Measurements from ENCODE around the gene PALS2. TPM values are rescaled to one million over a fixed set of nuclear protein-coding genes. Genes with fewer than 3 reads are reported as not detected.

Gene PALS2
- total RNA-seq, 1 donor from 2014 or later, result 57.0 TPM

DNA sequence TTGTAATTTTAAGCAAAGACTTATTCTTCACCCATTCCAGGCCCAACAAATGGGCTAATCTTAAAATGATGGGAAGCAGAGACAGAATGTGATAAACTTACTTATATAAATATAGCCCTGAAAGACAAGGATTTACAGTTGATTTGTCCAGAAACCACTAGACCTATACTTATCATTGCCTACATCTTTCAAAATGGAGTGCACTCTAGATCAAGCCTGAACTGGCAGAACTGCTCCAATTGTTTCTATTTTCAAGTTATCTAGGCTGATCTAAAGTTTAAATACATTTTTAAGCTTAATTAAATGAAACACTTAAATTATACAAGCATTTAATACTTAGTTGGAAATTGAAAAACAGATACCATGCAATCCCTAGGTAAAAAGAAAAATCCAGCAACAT lies 24.9 kb upstream of the PALS2 start:
- Mint-ChIP-seq H3K9me3 (ENCODE audit: low read depth) (no peaks in the 10 kb centered on the region), H3K36me3 (ENCODE audit: insufficient read depth) (no peaks in the 10 kb centered on the region), H3K4me3 (ENCODE audit: low read depth) (no peak overlapping the region), H3K27me3 (no peaks in the 10 kb centered on the region), H3K4me1 (ENCODE audit: low read depth) (peaks cover 4% of the 10 kb centered on the region), H3K27ac (no peak overlapping the region)
- no peak for DNase-seq (ENCODE audit: low spot score, unreplicated experiment)
- TF ChIP-seq, protein P1, sequence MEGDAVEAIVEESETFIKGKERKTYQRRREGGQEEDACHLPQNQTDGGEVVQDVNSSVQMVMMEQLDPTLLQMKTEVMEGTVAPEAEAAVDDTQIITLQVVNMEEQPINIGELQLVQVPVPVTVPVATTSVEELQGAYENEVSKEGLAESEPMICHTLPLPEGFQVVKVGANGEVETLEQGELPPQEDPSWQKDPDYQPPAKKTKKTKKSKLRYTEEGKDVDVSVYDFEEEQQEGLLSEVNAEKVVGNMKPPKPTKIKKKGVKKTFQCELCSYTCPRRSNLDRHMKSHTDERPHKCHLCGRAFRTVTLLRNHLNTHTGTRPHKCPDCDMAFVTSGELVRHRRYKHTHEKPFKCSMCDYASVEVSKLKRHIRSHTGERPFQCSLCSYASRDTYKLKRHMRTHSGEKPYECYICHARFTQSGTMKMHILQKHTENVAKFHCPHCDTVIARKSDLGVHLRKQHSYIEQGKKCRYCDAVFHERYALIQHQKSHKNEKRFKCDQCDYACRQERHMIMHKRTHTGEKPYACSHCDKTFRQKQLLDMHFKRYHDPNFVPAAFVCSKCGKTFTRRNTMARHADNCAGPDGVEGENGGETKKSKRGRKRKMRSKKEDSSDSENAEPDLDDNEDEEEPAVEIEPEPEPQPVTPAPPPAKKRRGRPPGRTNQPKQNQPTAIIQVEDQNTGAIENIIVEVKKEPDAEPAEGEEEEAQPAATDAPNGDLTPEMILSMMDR (IDR thresholded peaks at IDR 0.05; ENCODE audit: unreplicated experiment), result no peak

DNA sequence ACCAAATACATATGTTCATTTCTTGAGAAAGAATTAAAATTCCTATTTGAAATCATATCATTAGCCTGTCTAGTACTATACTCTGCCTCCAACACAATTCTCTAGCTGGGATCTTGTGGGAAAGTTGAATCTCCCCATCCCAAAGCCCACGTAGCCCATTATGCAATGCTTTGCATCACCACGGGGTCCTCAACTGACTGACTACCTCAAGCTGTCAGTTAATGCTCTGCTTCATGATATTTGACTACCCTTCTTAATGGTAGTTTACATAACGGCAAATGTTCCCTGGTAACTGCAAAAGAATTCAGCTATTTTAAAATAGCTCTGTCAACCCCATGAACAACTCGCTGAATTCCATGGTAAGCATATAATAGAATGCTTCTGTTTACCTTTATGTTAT lies 23.3 kb upstream of the PALS2 start:
- Mint-ChIP-seq H3K4me1 (ENCODE audit: low read depth) (peaks cover 4% of the 10 kb centered on the region), H3K27ac (no peak overlapping the region), H3K9me3 (ENCODE audit: low read depth) (no peaks in the 10 kb centered on the region), H3K27me3 (no peaks in the 10 kb centered on the region), H3K4me3 (ENCODE audit: low read depth) (no peak overlapping the region), H3K36me3 (ENCODE audit: insufficient read depth) (no peaks in the 10 kb centered on the region)
- DNase-seq (ENCODE audit: low spot score, unreplicated experiment), result no peak
- TF ChIP-seq, protein P1 (IDR thresholded peaks at IDR 0.05; ENCODE audit: unreplicated experiment), result no peak

DNA sequence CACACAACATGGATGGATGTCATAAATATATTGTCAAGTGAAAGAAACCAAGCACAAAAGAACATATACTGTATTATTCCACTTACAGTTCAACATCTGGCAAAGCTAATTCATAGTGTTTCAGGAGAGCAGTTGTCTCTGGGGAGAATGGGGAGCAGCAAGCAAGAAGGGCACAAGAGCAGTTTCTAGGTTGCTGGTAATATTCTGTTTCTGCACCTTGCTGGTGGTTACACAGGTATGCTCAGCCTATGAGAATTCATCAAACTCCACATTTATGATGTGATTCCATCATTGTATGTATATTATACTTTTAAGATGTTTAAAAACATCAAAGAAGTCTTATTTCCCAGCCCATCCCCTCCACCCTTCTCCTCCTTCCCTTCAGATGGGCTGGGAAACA lies 18.1 kb upstream of the PALS2 start:
- H3K9me3 Mint-ChIP-seq (ENCODE audit: low read depth), result no peaks in the 10 kb centered on the region
- TF ChIP-seq, protein P1 (IDR thresholded peaks at IDR 0.05; ENCODE audit: unreplicated experiment), result no peak
- H3K4me3 Mint-ChIP-seq (ENCODE audit: low read depth), result no peak overlapping the region
- H3K4me1 Mint-ChIP-seq (ENCODE audit: low read depth), result no peaks in the 10 kb centered on the region
- no peaks in the 10 kb centered on the region for H3K36me3 Mint-ChIP-seq (ENCODE audit: insufficient read depth)
- H3K27me3 Mint-ChIP-seq, result no peaks in the 10 kb centered on the region
- DNase-seq (ENCODE audit: low spot score, unreplicated experiment), result no peak
- H3K27ac Mint-ChIP-seq, result no peak overlapping the region

DNA sequence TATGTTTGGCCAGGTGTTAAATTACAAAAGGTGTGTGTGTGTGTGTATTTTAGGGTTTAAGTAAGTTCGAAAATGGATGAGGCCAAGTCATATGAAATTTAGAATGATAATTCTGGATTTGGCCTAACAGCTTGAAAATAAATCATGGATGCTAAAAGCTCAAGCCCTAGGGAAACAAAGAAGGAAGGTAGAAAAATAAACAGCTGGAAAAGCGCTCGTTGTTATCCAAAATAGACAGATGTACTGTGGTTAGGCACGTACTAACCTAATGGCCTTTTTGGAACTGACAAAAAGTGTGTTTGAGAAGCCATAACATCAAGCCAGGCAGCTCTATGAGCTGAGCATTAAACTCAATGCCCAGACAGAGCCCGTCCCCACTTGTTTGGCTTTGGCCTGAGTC lies 17.5 kb upstream of the PALS2 start:
- Mint-ChIP-seq H3K27me3 (no peaks in the 10 kb centered on the region), H3K27ac (no peak overlapping the region), H3K4me1 (ENCODE audit: low read depth) (no peaks in the 10 kb centered on the region), H3K4me3 (ENCODE audit: low read depth) (no peak overlapping the region), H3K36me3 (ENCODE audit: insufficient read depth) (no peaks in the 10 kb centered on the region), H3K9me3 (ENCODE audit: low read depth) (no peaks in the 10 kb centered on the region)
- no peak for DNase-seq (ENCODE audit: low spot score, unreplicated experiment)
- TF ChIP-seq, protein P1 (IDR thresholded peaks at IDR 0.05; ENCODE audit: unreplicated experiment), result no peak

DNA sequence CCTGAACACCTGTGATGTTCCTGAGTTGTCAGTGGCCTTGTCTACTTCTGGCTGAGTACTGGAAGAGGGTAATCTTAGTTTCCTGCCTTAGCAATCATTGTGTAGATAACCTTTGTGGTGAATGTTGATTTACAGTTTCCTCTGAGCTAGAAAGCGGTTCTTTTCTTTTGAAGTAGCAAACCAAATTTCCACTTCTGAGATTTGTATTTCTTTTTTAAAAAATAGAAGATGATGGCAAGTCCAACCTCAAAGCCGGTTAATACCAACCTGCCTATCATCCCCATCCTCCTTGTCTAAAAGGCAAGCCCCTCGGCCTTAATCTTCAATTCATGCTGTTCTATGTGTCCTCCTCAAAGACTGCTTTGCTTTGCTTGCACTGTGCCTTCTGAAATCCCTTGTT lies 12.5 kb upstream of the PALS2 start:
- H3K4me1 Mint-ChIP-seq (ENCODE audit: low read depth), result no peaks in the 10 kb centered on the region
- no peaks in the 10 kb centered on the region for H3K36me3 Mint-ChIP-seq (ENCODE audit: insufficient read depth)
- DNase-seq (ENCODE audit: low spot score, unreplicated experiment), result no peak
- H3K4me3 Mint-ChIP-seq (ENCODE audit: low read depth), result no peak overlapping the region
- TF ChIP-seq, protein P1 (IDR thresholded peaks at IDR 0.05; ENCODE audit: unreplicated experiment), result no peak
- no peaks in the 10 kb centered on the region for H3K9me3 Mint-ChIP-seq (ENCODE audit: low read depth)
- no peak overlapping the region for H3K27ac Mint-ChIP-seq
- peaks cover 3% of the 10 kb centered on the region for H3K27me3 Mint-ChIP-seq

Data from progenitor cell of endocrine pancreas (in vitro differentiated cells).